Bronchial epithelial cell (primary cell): ENCODE results near the gene IL22. TPM values are rescaled to one million over a fixed set of nuclear protein-coding genes. Genes with fewer than 3 reads are reported as not detected.
"Not testable (repeated sequence)": the region's sequence is repeated elsewhere in the genome, so short reads cannot be mapped to it uniquely, and the experiment has no call there.

ENCODE experiments used
- DNase-seq: peaks from one replicate; pipeline ENCODE4 v3.0.0-alpha.2; 2010; ENCODE audit warnings: low read depth
- FAIRE-seq: peaks from 2 replicates; lab custom pipeline; 2011; peaks lifted over from hg19 to GRCh38; lab: Jason Lieb, UNC
- H3K27me3 ChIP-seq: 2 replicates; pipeline ENCODE4 v1.5.1; 2011; ENCODE audit warnings: low read length; ENCODE audit not compliant: control insufficient read depth, insufficient read depth
- H3K36me3 ChIP-seq: 2 replicates; pipeline ENCODE4 v1.5.1; 2011; ENCODE audit warnings: low read length; ENCODE audit not compliant: control insufficient read depth, insufficient read depth
- H3K4me3 ChIP-seq: 2 replicates; pipeline ENCODE4 v1.5.1; 2011; ENCODE audit warnings: mild to moderate bottlenecking, low read depth, low read length, control low read depth
- CTCF ChIP-seq: IDR thresholded peaks from 2 replicates; pipeline ENCODE4 v1.5.1; 2011; ENCODE audit warnings: mild to moderate bottlenecking, moderate library complexity, low read length, control low read depth, inconsistent platforms; ENCODE audit not compliant: insufficient read depth, severe bottlenecking
- total RNA-seq: library from RNA; depleted of rRNA; stranded (reverse); fragments of >200 nt; gene quantifications from 2 replicates; pipeline ENCODE4 v1.2.1, GENCODE V29; 2014

IL22 gene
- total RNA-seq, 1 donor from 2014 or later, result not detected

GRCh38 chr12:68221497-68221896 lies 31.9 kb downstream of the IL22 start:
- DNase-seq (no peak), FAIRE-seq (no peak)
- H3K4me3 ChIP-seq, result no peak overlapping the region
- no peak for TF ChIP-seq CTCF
- H3K27me3 ChIP-seq, result no peaks in the 10 kb centered on the region
- H3K36me3 ChIP-seq, result no peaks in the 10 kb centered on the region

- DNase-seq (no peak), FAIRE-seq (no peak)
- Histone ChIP-seq H3K36me3 (no peaks in the 10 kb centered on the region), H3K4me3 (no peak overlapping the region), H3K27me3 (no peaks in the 10 kb centered on the region)
- TF ChIP-seq CTCF, result no peak
Measured at GRCh38 chr12:68210875-68211274, 42.5 kb downstream of the IL22 start.

GRCh38 chr12:68209048-68209728 lies 44.2 kb downstream of the IL22 start:
- not testable (repeated sequence) for H3K4me3 ChIP-seq, H3K27me3 ChIP-seq, DNase-seq, FAIRE-seq, H3K36me3 ChIP-seq

- H3K4me3 ChIP-seq, result no peak overlapping the region
- no peak for FAIRE-seq
- TF ChIP-seq CTCF, result no peak
- DNase-seq, result no peak
- no peaks in the 10 kb centered on the region for H3K36me3 ChIP-seq
- H3K27me3 ChIP-seq, result peaks cover 4% of the 10 kb centered on the region
Measured at GRCh38 chr12:68207276-68207675, 46.1 kb downstream of the IL22 start.

GRCh38 chr12:68206446-68206845 lies 47.0 kb downstream of the IL22 start:
- DNase-seq, result peak; percentile 13
- no peak for FAIRE-seq
- Histone ChIP-seq H3K27me3 (peaks cover 4% of the 10 kb centered on the region), H3K4me3 (no peak overlapping the region), H3K36me3 (no peaks in the 10 kb centered on the region)
- TF ChIP-seq CTCF, result no peak

GRCh38 chr12:68203460-68203875 lies 49.9 kb downstream of the IL22 start:
- H3K36me3 ChIP-seq, result no peaks in the 10 kb centered on the region
- FAIRE-seq (no peak), DNase-seq (no peak)
- peaks cover 4% of the 10 kb centered on the region for H3K27me3 ChIP-seq
- no peak for TF ChIP-seq CTCF
- no peak overlapping the region for H3K4me3 ChIP-seq
